ENCODE results near the gene PCDHB14.
"Not testable (repeated sequence)": the region's sequence is repeated elsewhere in the genome, so short reads cannot be mapped to it uniquely, and the experiment has no call there.

Gene PCDHB14

GRCh38 chr5:141223112-141223783, at the start of gene PCDHB14:
Gene PCDHB14, plus strand, starts transcription at chr5:141223343. Its CDS starts 163 bp downstream, at chr5:141223506.
- no peak for DNase-seq (ENCODE audit: low read depth)

- not testable (repeated sequence) for DNase-seq (ENCODE audit: low read depth)
Observed at GRCh38 chr5:141174291-141175104, 48.6 kb upstream of the PCDHB14 start.

GRCh38 chr5:141175933-141176332, 47.2 kb upstream of the PCDHB14 start:
- DNase-seq (ENCODE audit: low read depth), result no peak

GRCh38 chr5:141177577-141178191, 45.5 kb upstream of the PCDHB14 start, which contains the start of gene PCDHB8:
Gene PCDHB8, plus strand, starts transcription at chr5:141177790. Its CDS starts 245 bp downstream, at chr5:141178035.
- not testable (repeated sequence) for DNase-seq (ENCODE audit: low read depth)

- DNase-seq (ENCODE audit: low read depth), result not testable (repeated sequence)
Observed at GRCh38 chr5:141179371-141179770, 43.8 kb upstream of the PCDHB14 start.

- DNase-seq (ENCODE audit: low read depth), result not testable (repeated sequence)
Observed at GRCh38 chr5:141179876-141180275, 43.3 kb upstream of the PCDHB14 start.

- no peak for DNase-seq (ENCODE audit: low read depth)
Observed at GRCh38 chr5:141180313-141180712, 42.8 kb upstream of the PCDHB14 start.

GRCh38 chr5:141182248-141182647, 40.9 kb upstream of the PCDHB14 start, which contains the start of gene PCDHB16:
Gene PCDHB16, plus strand, starts transcription at chr5:141182387. Its CDS starts 173 bp downstream, at chr5:141182560.
- DNase-seq (ENCODE audit: low read depth), result no peak

- DNase-seq (ENCODE audit: low read depth), result not testable (repeated sequence)
Observed at GRCh38 chr5:141184117-141184855, 38.9 kb upstream of the PCDHB14 start.

GRCh38 chr5:141186897-141187512, 36.1 kb upstream of the PCDHB14 start, which contains the start of gene PCDHB9:
Gene PCDHB9, plus strand, starts transcription at chr5:141187161. Its CDS starts 158 bp downstream, at chr5:141187319.
- DNase-seq (ENCODE audit: low read depth), result no peak

GRCh38 chr5:141188682-141189081, 34.5 kb upstream of the PCDHB14 start:
- DNase-seq (ENCODE audit: low read depth), result not testable (repeated sequence)

- not testable (repeated sequence) for DNase-seq (ENCODE audit: low read depth)
Observed at GRCh38 chr5:141189131-141189530, 34.0 kb upstream of the PCDHB14 start.

- DNase-seq (ENCODE audit: low read depth), result no peak
Observed at GRCh38 chr5:141192110-141192725, 30.9 kb upstream of the PCDHB14 start, which contains the start of gene PCDHB10. Gene PCDHB10, plus strand, starts transcription at chr5:141192353. Its CDS starts 200 bp downstream, at chr5:141192553.

- DNase-seq (ENCODE audit: low read depth), result not testable (repeated sequence)
Observed at GRCh38 chr5:141194332-141194731, 28.8 kb upstream of the PCDHB14 start.

- no peak for DNase-seq (ENCODE audit: low read depth)
Observed at GRCh38 chr5:141196363-141196762, 26.8 kb upstream of the PCDHB14 start.

GRCh38 chr5:141199359-141200235, 23.5 kb upstream of the PCDHB14 start, which contains the start of gene PCDHB11:
Gene PCDHB11, plus strand, starts transcription at chr5:141199627. Its CDS starts 148 bp downstream, at chr5:141199775.
- no peak for DNase-seq (ENCODE audit: low read depth)

- DNase-seq (ENCODE audit: low read depth), result not testable (repeated sequence)
Observed at GRCh38 chr5:141201126-141201525, 22.0 kb upstream of the PCDHB14 start.

- not testable (repeated sequence) for DNase-seq (ENCODE audit: low read depth)
Observed at GRCh38 chr5:141201646-141202045, 21.5 kb upstream of the PCDHB14 start.

GRCh38 chr5:141208478-141208877, 14.7 kb upstream of the PCDHB14 start, which contains the start of gene PCDHB12:
Gene PCDHB12, plus strand, starts transcription at chr5:141208719. Its CDS starts 189 bp downstream, at chr5:141208908.
- DNase-seq (ENCODE audit: low read depth), result no peak

Data from stimulated activated CD8-positive, alpha-beta memory T cell treated with anti-CD3 and anti-CD28 coated beads, Interleukin-12 subunit alpha, Interleukin-12 subunit beta, amount 100 ng/mL, for 4 hours (primary cell).